HG02870 (cell line): ENCODE measurements around the gene RAPGEF1.
"Not testable (repeated sequence)": the region's sequence is repeated elsewhere in the genome, so short reads cannot be mapped to it uniquely, and the experiment has no call there.

Source experiments
- ATAC-seq: cut with Tn5 transposase; IDR thresholded peaks from one replicate; pipeline ENCODE4 v1.9.1; 2021; ENCODE audit warnings: mild to moderate bottlenecking, moderate library complexity; ENCODE audit not compliant: unreplicated experiment

RAPGEF1 gene

GRCh38 chr9:131656356-131657036, 83.4 kb downstream of the RAPGEF1 start:
- peak; percentile 44 for ATAC-seq

DNA sequence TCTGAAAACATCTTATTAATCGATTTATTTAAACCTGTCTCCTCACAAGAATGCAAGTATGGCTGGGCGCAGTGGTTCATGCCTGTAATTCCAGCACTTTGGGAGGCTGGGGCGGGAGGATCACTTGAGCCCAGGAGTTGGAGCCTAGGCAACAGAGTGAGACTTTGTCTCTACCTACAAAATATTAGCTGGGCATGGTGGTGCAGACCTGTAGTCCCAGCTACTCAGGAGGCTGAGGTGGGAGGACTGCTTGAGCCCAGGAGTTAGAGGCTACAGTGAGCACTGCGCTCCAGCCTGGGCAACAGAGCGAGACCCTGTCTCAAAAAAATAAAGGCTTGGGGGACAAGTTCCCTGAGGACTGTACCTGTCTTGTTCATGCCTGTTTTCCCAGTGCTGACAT, 85.5 kb downstream of the RAPGEF1 start:
- not testable (repeated sequence) for ATAC-seq

- no peak for ATAC-seq
These were observed 88.3 kb downstream of the RAPGEF1 start for GRCh38 chr9:131651599-131651998.

- no peak for ATAC-seq
These were observed 88.7 kb downstream of the RAPGEF1 start for GRCh38 chr9:131651160-131651559.

DNA sequence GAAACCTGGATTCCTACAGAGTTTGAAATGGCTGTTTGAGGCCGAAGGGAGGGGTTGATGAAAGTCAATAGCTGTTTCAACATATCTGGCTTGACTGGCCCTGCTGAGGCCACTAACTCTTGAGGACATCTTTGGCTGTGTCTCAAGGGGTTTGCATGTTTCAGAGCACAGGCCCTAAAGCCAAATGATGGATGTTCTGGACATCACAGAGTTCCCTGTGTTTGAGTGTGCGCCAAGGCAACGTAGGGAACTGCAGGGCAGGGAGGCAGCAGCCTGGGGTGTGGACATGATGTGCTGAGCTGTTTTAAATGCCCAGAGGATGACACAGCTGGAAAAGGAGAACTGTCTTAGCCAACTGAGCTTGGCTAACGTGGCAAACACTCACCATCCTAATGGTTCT, 89.6 kb downstream of the RAPGEF1 start:
- no peak for ATAC-seq

GRCh38 chr9:131649646-131650045, 90.2 kb downstream of the RAPGEF1 start:
- no peak for ATAC-seq

GRCh38 chr9:131645078-131645776, 94.6 kb downstream of the RAPGEF1 start:
- ATAC-seq, result no peak

DNA sequence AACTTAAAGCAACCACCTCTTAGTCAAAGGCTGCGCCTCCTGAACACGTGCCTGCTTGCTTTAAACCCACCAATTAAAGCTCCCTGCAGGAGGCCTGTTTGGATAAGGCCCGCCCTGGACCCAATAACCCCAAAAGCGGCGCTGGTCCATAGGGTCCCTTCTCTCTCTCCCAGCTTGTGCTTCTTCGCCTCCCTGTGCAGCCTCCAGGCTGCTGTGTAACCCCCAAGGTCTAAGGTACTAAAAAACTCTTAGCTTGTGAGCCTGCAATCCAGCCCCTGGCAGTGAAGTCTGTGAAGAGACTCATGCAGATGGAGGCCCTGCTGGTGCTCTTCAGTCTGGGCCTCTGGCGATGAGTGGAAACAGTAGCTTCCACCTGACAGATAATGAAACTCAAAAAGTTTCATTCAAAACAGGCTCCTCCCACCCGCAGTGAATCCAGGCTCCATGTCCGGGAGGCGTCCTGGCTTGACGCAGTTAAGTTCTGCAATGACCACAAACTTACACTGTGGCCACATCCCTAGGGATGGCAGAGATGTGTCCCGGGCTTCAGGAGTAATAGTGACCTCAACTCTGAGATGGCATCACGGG, 97.3 kb downstream of the RAPGEF1 start:
- peak; percentile 59 for ATAC-seq

- ATAC-seq, result no peak
These were observed 98.0 kb downstream of the RAPGEF1 start for GRCh38 chr9:131641618-131642495.

DNA sequence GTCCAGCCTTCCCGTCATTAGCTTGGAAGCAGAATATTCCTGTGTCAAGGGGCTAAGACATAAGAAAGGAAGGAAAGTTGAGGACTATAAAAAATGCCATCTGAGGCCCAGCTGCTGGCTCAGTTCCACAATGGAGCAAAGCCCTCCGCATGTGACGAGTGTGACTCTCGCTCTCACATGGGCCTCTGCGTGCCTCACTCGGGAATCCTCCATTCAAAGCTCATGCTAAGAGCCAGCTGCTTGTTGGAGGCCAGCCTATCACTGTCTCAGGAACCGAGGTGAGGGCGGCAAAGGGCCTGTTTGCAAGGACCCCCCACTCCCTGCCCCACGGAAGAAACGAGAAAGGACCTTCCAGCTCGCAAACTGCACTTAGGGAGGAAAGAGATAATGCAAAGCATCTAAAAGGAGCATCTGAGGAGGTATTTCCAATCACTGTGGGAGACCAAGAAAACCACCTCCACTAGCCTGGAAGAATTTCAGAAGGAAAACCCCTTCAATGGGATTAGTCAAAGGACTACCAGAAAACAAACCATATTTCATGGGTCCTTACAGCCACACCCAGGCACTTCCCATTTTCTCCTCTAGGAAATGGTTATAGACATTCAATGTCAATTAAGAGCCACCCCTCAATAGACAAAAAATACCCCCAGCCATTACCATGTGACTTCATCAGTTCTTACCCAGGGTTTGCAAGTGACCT, 99.3 kb downstream of the RAPGEF1 start:
- no peak for ATAC-seq

- no peak for ATAC-seq
These were observed 100.0 kb downstream of the RAPGEF1 start for GRCh38 chr9:131639769-131640437.

- no peak for ATAC-seq
These were observed 103.3 kb downstream of the RAPGEF1 start for GRCh38 chr9:131636593-131636992.

GRCh38 chr9:131635892-131636291, 104.0 kb downstream of the RAPGEF1 start:
- no peak for ATAC-seq

DNA sequence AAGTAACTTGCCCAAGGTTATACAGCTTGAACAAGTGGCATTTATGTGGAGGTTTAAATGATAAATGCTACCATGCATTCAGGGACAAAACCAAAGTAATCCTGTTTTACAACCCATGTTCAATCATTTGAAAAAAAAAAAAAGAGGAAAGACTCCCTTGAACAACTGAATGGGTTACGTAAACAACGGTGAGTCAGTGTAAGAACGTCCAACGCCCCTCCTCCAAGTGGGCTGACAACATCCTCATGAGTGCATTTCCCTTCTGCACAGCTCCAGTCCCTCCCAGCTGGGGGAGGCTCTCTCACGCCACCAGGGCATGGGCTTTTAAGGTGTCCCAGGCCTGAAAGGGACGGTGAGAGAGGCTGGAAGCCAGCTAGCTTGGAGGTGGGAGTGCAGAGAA, 104.6 kb downstream of the RAPGEF1 start:
- ATAC-seq, result no peak

DNA sequence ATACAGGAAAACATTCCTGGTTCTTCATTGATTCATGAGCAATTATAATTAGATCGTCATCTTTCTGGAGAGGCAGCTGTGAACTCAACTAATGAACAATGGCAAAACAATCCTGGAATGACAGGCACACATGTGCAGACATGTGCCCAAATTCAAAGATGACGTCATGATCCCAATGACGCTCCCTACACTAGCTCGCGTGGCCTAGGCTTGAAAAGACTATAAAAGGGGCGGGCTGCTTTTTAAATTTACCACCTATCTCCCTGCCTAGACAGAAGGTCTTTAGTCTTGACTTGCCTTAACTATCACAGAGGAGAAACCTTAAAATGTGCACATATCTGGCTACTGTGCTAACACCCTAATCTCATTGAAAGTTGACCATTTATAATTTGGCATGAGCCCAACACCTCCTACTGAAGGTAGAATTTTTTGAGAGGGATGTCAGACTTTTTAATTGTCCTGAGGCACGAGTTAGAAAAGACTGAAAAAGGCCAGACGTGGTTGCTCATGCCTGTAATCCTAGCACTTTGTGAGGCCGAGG, 106.3 kb downstream of the RAPGEF1 start:
- ATAC-seq, result no peak

DNA sequence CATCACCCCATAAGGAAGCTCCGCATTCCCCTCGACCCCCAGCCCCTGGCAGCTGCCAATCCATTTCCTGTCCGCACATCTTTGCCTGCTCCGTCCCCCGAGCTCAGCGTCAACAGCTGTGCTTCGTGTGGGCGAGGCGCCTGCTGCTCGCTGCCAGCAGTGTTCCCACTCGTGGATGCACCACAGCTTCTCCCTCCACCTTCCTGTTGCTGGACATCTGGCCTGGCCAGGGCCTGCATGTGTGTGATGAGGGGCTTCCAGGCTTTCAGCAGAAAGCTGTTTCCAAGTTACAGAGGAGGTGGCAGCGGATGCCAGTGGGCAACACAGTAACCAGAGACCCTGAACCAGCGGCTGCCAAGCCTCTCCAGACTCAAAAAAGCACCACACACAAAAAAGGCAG, 108.6 kb downstream of the RAPGEF1 start:
- ATAC-seq, result no peak

DNA sequence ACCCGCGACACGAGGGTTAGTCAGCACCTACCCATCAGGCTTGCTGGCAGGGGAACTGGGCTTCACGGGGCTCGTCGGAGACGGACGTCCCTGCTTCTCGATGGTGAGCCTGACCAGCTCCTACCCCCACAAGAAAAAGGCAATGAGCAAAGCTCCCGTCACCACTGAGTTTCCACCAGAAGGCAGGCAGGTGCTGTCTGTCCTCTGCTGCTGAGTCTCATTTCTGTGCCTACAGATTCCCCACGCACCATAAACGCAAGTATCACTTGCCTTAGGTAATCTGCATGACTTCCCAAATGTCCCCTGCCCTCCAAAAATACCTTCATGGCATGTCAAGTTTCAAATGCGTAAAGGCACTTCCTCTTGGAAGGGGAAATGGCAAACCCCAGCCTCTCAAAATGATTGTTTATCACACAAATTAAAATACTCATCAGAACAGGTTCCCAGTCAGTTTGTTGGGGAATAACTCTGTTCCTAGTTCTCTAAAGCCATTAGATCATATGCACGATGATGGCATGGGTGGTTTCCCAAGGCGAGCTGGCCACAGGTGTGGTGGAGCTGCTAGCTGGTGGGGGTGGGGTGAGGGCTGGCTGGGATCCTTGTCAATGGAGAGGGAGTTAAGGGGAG, 109.6 kb downstream of the RAPGEF1 start:
- ATAC-seq, result peak; percentile 45

GRCh38 chr9:131629825-131630204, 110.1 kb downstream of the RAPGEF1 start:
- peak; percentile 5 for ATAC-seq

DNA sequence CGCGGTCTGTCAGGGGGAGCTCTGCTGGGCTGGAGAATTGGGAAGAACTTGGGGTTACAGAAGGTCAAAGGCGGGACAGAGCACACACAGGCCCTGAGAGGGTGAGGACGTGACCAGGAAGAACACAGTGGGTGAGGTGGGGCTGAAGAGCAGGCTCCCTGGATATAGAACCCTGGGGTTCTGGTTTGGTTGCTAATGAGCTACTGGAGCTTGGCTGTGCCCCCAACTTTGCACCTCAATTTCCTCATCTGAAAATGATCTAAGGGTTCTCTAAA, 110.7 kb downstream of the RAPGEF1 start:
- ATAC-seq, result no peak
